GM18873 (cell line): ENCODE data around the gene NEURL1B.
A peak's percentile ranks its signal among the peaks of the same experiment; 100 is the strongest.
"Not testable (repeated sequence)": the region's sequence is repeated elsewhere in the genome, so short reads cannot be mapped to it uniquely, and the experiment has no call there.

Source experiments
- ATAC-seq: cut with Tn5 transposase; IDR thresholded peaks from one replicate; pipeline ENCODE4 v1.9.1; 2021; ENCODE audit warnings: mild to moderate bottlenecking, moderate library complexity, moderate number of reproducible peaks; ENCODE audit not compliant: unreplicated experiment, low FRiP score

NEURL1B gene

GRCh38 chr5:172692981-172693380, 51.9 kb downstream of the NEURL1B start:
- ATAC-seq: no peak

GRCh38 chr5:172694061-172694460, 53.0 kb downstream of the NEURL1B start:
- no peak for ATAC-seq

- no peak for ATAC-seq
These were observed 53.5 kb downstream of the NEURL1B start for GRCh38 chr5:172694541-172694940.

- ATAC-seq: no peak
These were observed 54.4 kb downstream of the NEURL1B start for GRCh38 chr5:172695232-172696054.

- no peak for ATAC-seq
These were observed 55.2 kb downstream of the NEURL1B start for GRCh38 chr5:172696171-172696849.

- peak; percentile 55 for ATAC-seq
These were observed 56.4 kb downstream of the NEURL1B start for GRCh38 chr5:172697123-172698121.

GRCh38 chr5:172699423-172699822, 58.4 kb downstream of the NEURL1B start:
- no peak for ATAC-seq

GRCh38 chr5:172699999-172700364, 58.9 kb downstream of the NEURL1B start:
- ATAC-seq: no peak

- no peak for ATAC-seq
These were observed 59.6 kb downstream of the NEURL1B start for GRCh38 chr5:172700365-172701290.

GRCh38 chr5:172701291-172701656, 60.2 kb downstream of the NEURL1B start:
- no peak for ATAC-seq

GRCh38 chr5:172703952-172704351, 62.9 kb downstream of the NEURL1B start:
- no peak for ATAC-seq

GRCh38 chr5:172705576-172706084, 64.6 kb downstream of the NEURL1B start:
- ATAC-seq: no peak

- ATAC-seq: no peak
These were observed 65.7 kb downstream of the NEURL1B start for GRCh38 chr5:172706796-172707195.

- no peak for ATAC-seq
These were observed 66.5 kb downstream of the NEURL1B start for GRCh38 chr5:172707285-172708182.

GRCh38 chr5:172708183-172708505, 67.1 kb downstream of the NEURL1B start:
- no peak for ATAC-seq

- no peak for ATAC-seq
These were observed 69.6 kb downstream of the NEURL1B start for GRCh38 chr5:172710676-172711075.

- not testable (repeated sequence) for ATAC-seq
These were observed 70.3 kb downstream of the NEURL1B start for GRCh38 chr5:172711321-172711861.

- no peak for ATAC-seq
These were observed 71.5 kb downstream of the NEURL1B start for GRCh38 chr5:172712610-172713009.
